ENCODE measurements around the gene DEFB114.
"Not testable (repeated sequence)": the region's sequence is repeated elsewhere in the genome, so short reads cannot be mapped to it uniquely, and the experiment has no call there.

Gene DEFB114

DNA sequence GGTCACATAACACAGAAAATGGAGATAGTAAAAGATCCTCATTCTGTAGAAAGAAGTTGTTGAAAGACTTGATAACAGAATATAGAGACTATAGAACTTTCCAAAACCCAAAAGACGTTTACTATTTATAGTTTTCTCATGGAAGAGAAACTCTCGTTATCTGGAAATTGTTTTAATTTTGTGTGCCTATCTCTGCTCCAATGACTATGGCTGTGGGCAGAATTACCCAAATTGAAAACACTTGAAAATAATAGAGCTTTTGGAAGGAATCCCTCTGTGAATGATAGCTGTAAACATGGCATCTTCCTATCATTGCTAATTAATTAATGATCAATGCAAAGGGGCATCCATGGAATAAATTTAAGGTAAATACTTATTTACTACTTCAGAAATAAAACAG is at the start of gene DEFB114:
Gene DEFB114 (minus strand): TSS at position 101 of the 400 bp plus-strand sequence. CDS start 59 bp downstream, at position 42.
- DNase-seq: no peak

DNA sequence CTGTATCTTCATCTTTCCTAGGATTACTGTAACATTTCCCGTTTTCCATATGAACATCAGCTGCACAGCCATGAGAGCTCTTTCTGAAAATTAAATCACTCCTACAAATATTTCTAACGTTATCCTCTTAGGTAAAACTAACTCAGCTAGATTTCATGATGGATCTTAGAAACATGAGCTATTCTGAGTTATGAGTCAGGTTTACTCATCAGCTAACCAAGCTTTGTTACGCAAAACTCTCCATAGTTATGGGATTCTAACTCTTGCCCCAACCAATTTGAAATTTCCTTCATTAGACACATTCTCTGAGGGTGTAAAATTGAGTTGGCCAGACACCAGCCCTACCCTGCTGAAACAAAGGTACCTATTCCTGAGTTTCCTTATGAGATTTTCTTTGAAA is 43.9 kb upstream of the DEFB114 start:
- DNase-seq: no peak

DNA sequence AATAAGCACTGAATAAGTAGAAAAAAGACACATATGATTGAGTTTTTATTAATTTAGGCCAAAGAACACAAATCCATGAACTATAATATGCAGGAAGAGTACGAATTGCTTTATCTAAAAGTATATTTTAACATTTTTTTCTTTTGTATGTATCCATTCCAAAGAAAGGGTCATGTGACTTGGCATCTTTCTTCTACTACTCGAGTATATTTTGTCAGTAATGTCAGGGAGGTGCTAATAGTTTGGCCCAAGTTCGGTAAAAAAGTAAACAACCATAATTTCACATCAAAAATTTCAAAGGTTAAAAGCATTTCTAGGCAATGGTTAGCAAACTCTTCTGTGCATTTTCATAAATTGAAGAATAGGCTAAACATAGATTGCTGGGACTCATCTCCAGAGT is 39.2 kb upstream of the DEFB114 start:
- no peak for DNase-seq

DNA sequence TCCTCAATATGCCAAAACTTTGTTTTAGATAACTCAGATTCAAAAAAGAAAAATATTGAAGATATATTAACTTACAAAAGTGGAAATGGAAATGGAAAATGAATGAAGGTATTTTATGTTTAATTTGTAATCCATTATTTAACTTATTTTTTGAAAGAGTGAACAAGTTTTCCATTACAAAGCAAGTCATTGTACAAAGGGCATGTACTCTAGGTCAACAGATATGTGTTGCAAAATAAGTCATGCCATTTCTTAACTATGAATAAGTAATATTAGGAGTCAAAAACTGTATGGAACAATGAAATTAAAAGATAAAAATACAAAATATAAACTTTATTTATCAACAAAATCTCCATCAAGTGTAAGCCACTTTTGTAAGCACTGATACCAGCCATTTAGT is 31.3 kb upstream of the DEFB114 start:
- no peak for DNase-seq

DNA sequence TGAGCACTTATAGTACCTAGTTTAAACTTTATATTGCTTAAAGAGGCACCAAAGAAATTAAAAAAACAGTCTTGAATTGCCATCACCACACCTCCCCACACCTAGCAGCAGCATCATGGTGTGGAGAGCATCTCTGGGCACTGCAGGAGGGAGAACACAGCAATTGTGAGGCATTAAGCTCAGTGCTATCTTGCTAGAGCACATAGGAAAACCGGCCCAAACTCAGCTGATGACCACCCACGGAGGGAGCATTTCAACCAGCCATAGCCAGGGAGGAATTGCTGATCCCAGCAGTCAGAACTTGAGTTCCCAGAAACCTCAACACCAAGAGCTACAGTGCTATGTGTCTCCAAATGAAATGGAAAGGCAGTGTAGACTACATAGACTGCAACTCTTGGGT is 24.9 kb upstream of the DEFB114 start:
- no peak for DNase-seq

DNA sequence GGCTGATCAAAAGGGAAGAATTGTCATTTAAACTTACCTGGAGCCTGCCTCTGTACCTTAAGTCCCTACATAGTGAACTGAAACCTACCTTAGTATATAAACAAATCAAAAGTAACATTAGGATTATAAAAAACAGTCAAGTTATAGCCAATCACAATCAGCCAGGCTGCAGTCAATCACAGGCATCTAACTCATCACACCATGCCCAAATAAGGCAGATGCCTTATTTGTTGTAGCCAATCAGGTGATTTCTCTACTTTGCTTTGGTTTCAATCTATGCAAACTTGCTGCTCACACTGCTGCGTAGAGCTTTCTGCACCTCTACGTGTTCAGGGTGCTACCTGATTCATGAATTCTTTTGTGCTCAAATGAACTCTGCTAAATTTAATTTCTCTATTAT is 23.8 kb upstream of the DEFB114 start:
- DNase-seq: no peak

DNA sequence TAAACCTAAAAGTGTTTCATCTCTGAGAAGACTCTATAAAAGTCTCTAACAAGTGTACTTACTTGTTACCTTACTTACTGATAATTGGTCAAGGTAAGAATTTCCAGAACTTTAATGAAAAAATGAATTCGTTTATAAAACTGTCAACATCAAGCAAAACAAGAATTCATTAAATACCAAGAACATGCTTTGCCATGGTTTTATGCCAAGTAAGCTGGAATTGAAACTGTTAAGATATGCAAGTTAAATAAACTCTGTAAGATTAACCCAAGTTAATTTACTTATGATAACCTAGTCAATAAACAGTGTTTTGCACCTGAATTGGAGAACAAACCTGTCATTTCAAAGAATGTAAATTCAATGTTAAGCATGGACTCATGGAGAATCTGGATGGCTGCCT is 22.6 kb upstream of the DEFB114 start:
- no peak for DNase-seq

- no peak for DNase-seq
These were observed 18.1 kb upstream of the DEFB114 start for GRCh38 chr6:49982046-49982445.

- no peak for DNase-seq
These were observed 16.9 kb upstream of the DEFB114 start for GRCh38 chr6:49980898-49981297.

- DNase-seq: no peak
These were observed 15.6 kb upstream of the DEFB114 start for GRCh38 chr6:49979584-49979983.

- DNase-seq: no peak
These were observed 14.6 kb upstream of the DEFB114 start for GRCh38 chr6:49978332-49979226.

DNA sequence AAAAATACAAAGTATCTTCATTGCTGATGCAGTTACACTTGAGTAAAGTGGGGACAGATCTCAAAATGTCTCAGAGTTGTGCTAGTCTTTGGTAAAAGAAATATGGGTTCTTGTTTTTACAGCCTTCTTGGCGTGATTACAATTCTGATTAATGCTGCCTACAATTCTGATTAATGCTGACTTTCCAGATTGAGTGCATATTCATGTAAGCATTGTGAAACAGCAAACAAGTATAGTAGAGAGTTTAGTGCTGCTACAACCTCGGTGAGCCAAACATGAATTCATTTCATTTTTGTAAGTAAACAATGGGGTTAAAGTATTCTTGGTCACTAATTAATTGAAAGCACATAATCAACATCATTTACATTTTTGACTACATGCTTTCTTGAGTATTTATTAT is 5.6 kb upstream of the DEFB114 start, which contains the start of gene DEFB113:
Gene DEFB113 (minus strand): TSS at position 21 of the 400 bp plus-strand sequence. CDS start 0 bp downstream, at position 21.
- no peak for DNase-seq

- no peak for DNase-seq
These were observed 2.9 kb upstream of the DEFB114 start for GRCh38 chr6:49966823-49967222.

DNA sequence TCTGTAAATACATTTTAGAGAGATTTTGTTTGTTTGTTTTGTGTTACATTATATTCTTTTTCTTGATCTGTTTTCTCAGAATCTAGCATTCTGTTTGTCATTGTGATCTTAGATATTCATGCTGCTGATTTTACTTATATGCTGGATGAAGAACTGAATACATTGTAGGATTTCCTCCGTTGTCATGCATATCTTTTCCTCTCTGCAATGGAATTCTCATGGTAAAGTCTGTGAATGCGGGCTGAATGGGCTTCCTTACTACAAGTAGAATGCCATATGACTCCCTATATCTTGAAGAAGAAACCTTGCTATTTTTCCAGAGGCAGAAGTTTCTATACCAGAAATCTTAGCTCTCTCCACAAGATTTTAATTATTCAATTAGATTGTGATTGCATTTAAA is 2.4 kb upstream of the DEFB114 start:
- DNase-seq: no peak

- DNase-seq: no peak
These were observed 5.8 kb downstream of the DEFB114 start for GRCh38 chr6:49958180-49958579.

DNA sequence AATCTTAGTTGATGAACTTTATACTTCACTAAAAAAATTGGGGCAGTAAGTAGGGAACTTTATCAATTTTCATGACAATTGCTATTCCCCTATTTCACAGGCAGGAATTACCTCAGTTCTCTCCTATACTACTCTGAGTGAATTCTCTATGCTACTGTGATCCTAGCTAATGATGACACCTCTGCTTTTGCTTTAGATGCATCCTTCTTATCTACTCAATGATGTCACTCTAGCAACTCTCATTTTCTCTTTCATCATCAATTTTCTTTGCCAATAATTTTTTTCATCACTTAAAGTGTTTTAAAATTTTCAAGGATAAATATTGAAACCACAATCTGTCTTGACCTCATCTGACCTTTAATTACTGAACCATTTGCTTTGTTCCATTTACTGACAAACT is 8.1 kb downstream of the DEFB114 start:
- DNase-seq: no peak

DNA sequence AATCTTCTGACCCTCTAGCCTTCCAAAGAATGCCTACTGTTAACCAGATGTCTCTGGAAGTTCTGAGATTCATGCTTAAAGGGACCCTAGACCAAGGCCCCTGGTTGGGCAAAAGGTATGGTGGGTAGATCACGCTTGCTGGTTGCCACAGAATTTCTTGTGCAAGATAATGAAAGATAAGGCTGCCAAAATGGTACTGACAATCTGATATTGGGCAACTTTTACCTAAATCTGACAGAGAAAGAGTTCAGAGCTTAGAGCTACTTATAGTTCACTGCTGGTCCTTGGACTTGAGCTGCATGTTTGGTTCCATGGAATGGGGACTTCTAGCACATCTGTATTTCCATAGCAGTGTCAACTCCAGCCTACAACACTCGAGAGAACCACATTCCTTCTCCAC is 12.0 kb downstream of the DEFB114 start:
- no peak for DNase-seq

DNA sequence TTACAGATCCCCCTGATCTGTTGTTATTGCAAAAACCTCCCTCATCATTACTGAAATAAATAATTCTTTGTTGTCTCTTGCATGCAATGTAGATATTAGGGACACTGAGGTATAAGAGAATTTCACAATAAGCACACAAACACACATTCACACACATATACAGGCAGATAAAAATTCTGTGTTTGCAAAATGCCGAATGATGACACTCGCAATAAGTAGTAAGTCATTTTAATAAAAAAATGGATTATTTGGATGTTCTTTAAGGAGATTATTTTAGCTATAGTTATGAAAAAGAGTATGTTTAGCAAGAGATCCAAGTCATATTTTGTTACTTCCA is 13.6 kb downstream of the DEFB114 start:
- DNase-seq: no peak

DNA sequence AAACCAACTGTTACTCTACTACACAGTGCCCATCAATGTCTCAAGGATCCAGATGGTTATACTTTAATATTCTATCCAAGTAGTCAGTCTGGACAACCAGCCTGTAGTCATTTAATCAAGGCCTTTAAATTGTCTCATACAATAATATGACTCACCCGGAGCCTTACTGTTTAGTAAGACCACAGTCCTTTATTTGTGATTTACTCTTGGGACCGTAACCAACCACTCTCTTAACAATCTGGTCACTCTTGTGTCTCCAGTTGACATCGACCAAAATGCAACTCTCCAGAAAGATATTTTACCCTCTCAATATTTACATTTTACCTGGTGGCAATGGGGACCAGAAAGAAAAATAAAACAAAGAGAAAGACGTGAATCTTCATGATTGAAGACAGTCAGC is 14.9 kb downstream of the DEFB114 start:
- no peak for DNase-seq

- no peak for DNase-seq
These were observed 17.1 kb downstream of the DEFB114 start for GRCh38 chr6:49946835-49947234.

DNA sequence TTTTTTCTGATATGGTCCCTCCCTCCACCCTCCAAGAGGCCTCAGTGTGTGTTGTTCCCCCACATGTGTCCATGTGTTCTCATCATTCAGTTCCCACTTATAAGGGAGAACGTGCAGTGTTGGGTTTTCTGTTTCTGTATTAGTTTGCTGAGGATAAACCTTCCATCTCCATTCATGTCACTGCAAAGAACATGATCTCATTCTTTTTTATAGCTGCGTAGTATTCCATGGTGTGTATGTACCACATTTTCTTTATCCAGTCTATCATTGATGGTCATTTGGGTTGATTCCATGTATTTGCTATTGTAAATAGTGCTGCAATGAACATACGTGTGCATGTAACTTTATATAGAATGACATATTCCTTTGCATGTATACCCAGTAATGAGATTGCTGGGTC is 19.9 kb downstream of the DEFB114 start:
- not testable (repeated sequence) for DNase-seq

GRCh38 chr6:49939993-49940498 is 23.9 kb downstream of the DEFB114 start:
- DNase-seq: no peak

GRCh38 chr6:49937811-49938210 is 26.2 kb downstream of the DEFB114 start:
- no peak for DNase-seq

- DNase-seq: no peak
These were observed 26.9 kb downstream of the DEFB114 start for GRCh38 chr6:49937017-49937416.

- DNase-seq: no peak
These were observed 28.6 kb downstream of the DEFB114 start for GRCh38 chr6:49935387-49935786.

All from activated CD8-positive, alpha-beta memory T cell treated with anti-CD3 and anti-CD28 coated beads, Interleukin-2, amount 50 U/mL, for 48 hours (primary cell).